AG09319 (cell line): ENCODE data around the gene RIBC2.
"Not testable (repeated sequence)": the region's sequence is repeated elsewhere in the genome, so short reads cannot be mapped to it uniquely, and the experiment has no call there.

Source experiments
- DNase-seq: peaks from one replicate; pipeline ENCODE4 v3.0.0-alpha.2; 2010; ENCODE audit warnings: low read depth; ENCODE audit errors: extremely low read depth
- CTCF ChIP-seq: IDR thresholded peaks from 2 replicates; pipeline ENCODE4 v1.5.1; 2011; ENCODE audit warnings: low read depth, mild to moderate bottlenecking, inconsistent platforms, low read length, moderate library complexity

Gene RIBC2

GRCh38 chr22:45434981-45435380 lies 21.5 kb downstream of the RIBC2 start:
- no peak for DNase-seq
- no peak for TF ChIP-seq CTCF

GRCh38 chr22:45435544-45436139 lies 22.1 kb downstream of the RIBC2 start:
- peak; percentile 97 for TF ChIP-seq CTCF
- peak; percentile 81 for DNase-seq

GRCh38 chr22:45436871-45437517 lies 23.5 kb downstream of the RIBC2 start:
- not testable (repeated sequence) for DNase-seq

GRCh38 chr22:45438336-45438735 lies 24.8 kb downstream of the RIBC2 start:
- no peak for DNase-seq
- TF ChIP-seq CTCF, result no peak

GRCh38 chr22:45440688-45441087 lies 27.2 kb downstream of the RIBC2 start:
- not testable (repeated sequence) for DNase-seq

GRCh38 chr22:45441138-45441537 lies 27.6 kb downstream of the RIBC2 start:
- DNase-seq, result no peak
- peak; percentile 89 for TF ChIP-seq CTCF

GRCh38 chr22:45442116-45442515 lies 28.6 kb downstream of the RIBC2 start:
- no peak for TF ChIP-seq CTCF
- no peak for DNase-seq

GRCh38 chr22:45444168-45444567 lies 30.7 kb downstream of the RIBC2 start:
- TF ChIP-seq CTCF, result no peak
- DNase-seq, result no peak
